OCI-LY3 (cell line): ENCODE results near the gene BCL11A.

Experiments used
- CTCF ChIP-seq: fragments of 200-600, 300-600 bp; sonication (generic); IDR thresholded peaks from 2 replicates; pipeline ENCODE4 v1.5.1; 2014; ENCODE audit warnings: antibody characterized with exemption, low read length, low read depth
- EZH2phosphoT487 ChIP-seq: fragments of 200-600 bp; shearing (Covaris generic); IDR thresholded peaks from 2 replicates; pipeline ENCODE4 v1.6.1; 2018; ENCODE audit warnings: antibody characterized with exemption, mixed run types, low read depth

- TF ChIP-seq CTCF: no peak
- no peak for TF ChIP-seq EZH2phosphoT487
Measured at GRCh38 chr2:60552851-60553494, 481 bp downstream of the BCL11A start.
